HL-60 (cell line): ENCODE data around the gene NF1.

Source experiments
- CTCF ChIP-seq: IDR thresholded peaks from one replicate; pipeline ENCODE4 v1.5.1; 2011; ENCODE audit warnings: low read length, control low read depth, inconsistent platforms; ENCODE audit not compliant: insufficient read depth
- POLR2AphosphoS5 ChIP-seq: IDR thresholded peaks from 2 replicates; pipeline ENCODE4 v1.6.1; 2012; ENCODE audit warnings: low read depth

GRCh38 chr17:31378638-31379037, 283.9 kb downstream of the NF1 start:
- no peak for TF ChIP-seq POLR2AphosphoS5
- no peak for TF ChIP-seq CTCF
